NCI-H1048 (cell line): ENCODE measurements around the gene CBX2.
"Not testable (repeated sequence)": the region's sequence is repeated elsewhere in the genome, so short reads cannot be mapped to it uniquely, and the experiment has no call there.

Source experiments
- DNase-seq: peaks from one replicate; lab custom pipeline; 2025; lab: John Stamatoyannopoulos, UW

Gene CBX2

GRCh38 chr17:79742951-79743476 lies 34.9 kb upstream of the CBX2 start:
- no peak for DNase-seq

GRCh38 chr17:79743614-79744013 lies 34.3 kb upstream of the CBX2 start:
- no peak for DNase-seq

- no peak for DNase-seq
Measured at GRCh38 chr17:79745641-79746105, 32.3 kb upstream of the CBX2 start.

GRCh38 chr17:79746889-79747507 lies 30.9 kb upstream of the CBX2 start:
- DNase-seq, result no peak

- no peak for DNase-seq
Measured at GRCh38 chr17:79747508-79748294, 30.2 kb upstream of the CBX2 start.

- no peak for DNase-seq
Measured at GRCh38 chr17:79748295-79749099, 29.5 kb upstream of the CBX2 start.

GRCh38 chr17:79749156-79749815 lies 28.7 kb upstream of the CBX2 start:
- no peak for DNase-seq

GRCh38 chr17:79749958-79750357 lies 28.0 kb upstream of the CBX2 start:
- DNase-seq, result no peak

- DNase-seq, result no peak
Measured at GRCh38 chr17:79750650-79751545, 27.1 kb upstream of the CBX2 start.

GRCh38 chr17:79752175-79752574 lies 25.8 kb upstream of the CBX2 start:
- DNase-seq, result no peak

GRCh38 chr17:79754370-79754769 lies 23.6 kb upstream of the CBX2 start:
- DNase-seq, result no peak

GRCh38 chr17:79754903-79755302 lies 23.0 kb upstream of the CBX2 start:
- not testable (repeated sequence) for DNase-seq

GRCh38 chr17:79755591-79755990 lies 22.4 kb upstream of the CBX2 start:
- no peak for DNase-seq

GRCh38 chr17:79757140-79757745 lies 20.7 kb upstream of the CBX2 start:
- no peak for DNase-seq

- no peak for DNase-seq
Measured at GRCh38 chr17:79758271-79758670, 19.7 kb upstream of the CBX2 start.

- no peak for DNase-seq
Measured at GRCh38 chr17:79760197-79760906, 17.6 kb upstream of the CBX2 start.

GRCh38 chr17:79761894-79762589 lies 15.9 kb upstream of the CBX2 start:
- DNase-seq, result no peak

GRCh38 chr17:79765708-79766107 lies 12.2 kb upstream of the CBX2 start:
- DNase-seq, result no peak
